Ishikawa (cell line): ENCODE measurements around the gene HELZ.

Source experiments
- CEBPB ChIP-seq: IDR thresholded peaks from 2 replicates; pipeline ENCODE4 v1.6.1; 2012
- CREB1 ChIP-seq: IDR thresholded peaks from 2 replicates; pipeline ENCODE4 v1.6.1; 2012; ENCODE audit warnings: low read depth
- EGR1 ChIP-seq: IDR thresholded peaks from 2 replicates; pipeline ENCODE4 v1.6.1; 2012
- EP300 ChIP-seq: IDR thresholded peaks from 2 replicates; pipeline ENCODE4 v1.6.1; 2012; ENCODE audit warnings: borderline replicate concordance
- FOXM1 ChIP-seq: IDR thresholded peaks from 2 replicates; pipeline ENCODE4 v1.6.1; 2012; ENCODE audit warnings: low read depth, borderline replicate concordance
- NFIC ChIP-seq: IDR thresholded peaks from 2 replicates; pipeline ENCODE4 v1.6.1; 2012
- RAD21 ChIP-seq: IDR thresholded peaks from 2 replicates; pipeline ENCODE4 v1.6.1; 2012; ENCODE audit warnings: low read depth
- TAF1 ChIP-seq: IDR thresholded peaks from 2 replicates; pipeline ENCODE4 v1.6.1; 2012; ENCODE audit warnings: low read depth, mild to moderate bottlenecking
- TCF12 ChIP-seq: IDR thresholded peaks from 2 replicates; pipeline ENCODE4 v1.6.1; 2012; ENCODE audit warnings: low read depth
- TEAD4 ChIP-seq: IDR thresholded peaks from 2 replicates; pipeline ENCODE4 v1.6.1; 2012
- YY1 ChIP-seq: IDR thresholded peaks from 2 replicates; pipeline ENCODE4 v1.6.1; 2012; ENCODE audit warnings: low read depth
- ZBTB7A ChIP-seq: IDR thresholded peaks from 2 replicates; pipeline ENCODE4 v1.6.1; 2012; ENCODE audit warnings: low read depth
- TF ChIP-seq, protein P1 (sequence below): IDR thresholded peaks from 2 replicates; pipeline ENCODE4 v1.6.1; 2012
- TF ChIP-seq, protein P2 (sequence below): IDR thresholded peaks from 2 replicates; pipeline ENCODE4 v1.6.1; 2012
- TF ChIP-seq, protein P3 (sequence below): IDR thresholded peaks from 2 replicates; pipeline ENCODE4 v1.6.1; 2012; ENCODE audit warnings: low read depth, mild to moderate bottlenecking

Gene HELZ

DNA sequence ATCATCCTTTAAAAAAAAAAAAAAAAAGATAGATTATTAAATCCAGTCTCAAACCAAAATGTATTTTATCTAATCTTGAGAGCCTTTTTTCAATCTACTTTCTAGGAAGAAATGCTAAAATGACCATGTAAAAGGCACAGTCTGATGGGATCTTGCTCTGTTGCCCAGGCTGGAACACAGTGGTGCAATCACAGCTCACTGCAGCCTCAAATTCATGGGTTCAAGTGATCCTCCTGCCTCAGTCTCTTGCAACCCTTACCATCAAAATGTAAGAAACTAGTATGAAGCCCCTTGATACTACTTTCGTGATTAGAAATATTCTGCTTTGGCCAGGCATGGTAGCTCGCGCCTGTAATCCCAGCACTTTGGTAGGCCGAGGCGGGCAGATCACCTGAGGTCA lies 70.8 kb downstream of the HELZ start:
- TF ChIP-seq EP300 (no peak), TAF1 (no peak), TCF12 (no peak), CREB1 (no peak), RAD21 (no peak), NFIC (no peak), CEBPB (no peak), TEAD4 (no peak)
- TF ChIP-seq, protein P1, sequence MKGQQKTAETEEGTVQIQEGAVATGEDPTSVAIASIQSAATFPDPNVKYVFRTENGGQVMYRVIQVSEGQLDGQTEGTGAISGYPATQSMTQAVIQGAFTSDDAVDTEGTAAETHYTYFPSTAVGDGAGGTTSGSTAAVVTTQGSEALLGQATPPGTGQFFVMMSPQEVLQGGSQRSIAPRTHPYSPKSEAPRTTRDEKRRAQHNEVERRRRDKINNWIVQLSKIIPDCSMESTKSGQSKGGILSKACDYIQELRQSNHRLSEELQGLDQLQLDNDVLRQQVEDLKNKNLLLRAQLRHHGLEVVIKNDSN: no peak
- TF ChIP-seq, protein P2, sequence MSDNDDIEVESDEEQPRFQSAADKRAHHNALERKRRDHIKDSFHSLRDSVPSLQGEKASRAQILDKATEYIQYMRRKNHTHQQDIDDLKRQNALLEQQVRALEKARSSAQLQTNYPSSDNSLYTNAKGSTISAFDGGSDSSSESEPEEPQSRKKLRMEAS: no peak

GRCh38 chr17:67171560-67171959 lies 73.4 kb downstream of the HELZ start:
- TF ChIP-seq RAD21 (no peak), TEAD4 (no peak), CREB1 (no peak), TAF1 (no peak), YY1 (no peak), CEBPB (no peak), ZBTB7A (no peak), NFIC (no peak)
- TF ChIP-seq, protein P1: no peak

- TF ChIP-seq CREB1: no peak
- TF ChIP-seq CEBPB: no peak
- no peak for TF ChIP-seq TCF12
- TF ChIP-seq, protein P2: no peak
- TF ChIP-seq EP300: no peak
- TF ChIP-seq NFIC: no peak
These were observed 76.5 kb downstream of the HELZ start for GRCh38 chr17:67168496-67168895.

GRCh38 chr17:67165201-67165600 lies 79.8 kb downstream of the HELZ start:
- TF ChIP-seq TEAD4 (no peak), YY1 (no peak), EGR1 (no peak), EP300 (no peak), RAD21 (no peak), ZBTB7A (no peak), NFIC (no peak), TAF1 (no peak), FOXM1 (no peak), TCF12 (no peak), CEBPB (no peak), CREB1 (no peak)
- TF ChIP-seq, protein P3, sequence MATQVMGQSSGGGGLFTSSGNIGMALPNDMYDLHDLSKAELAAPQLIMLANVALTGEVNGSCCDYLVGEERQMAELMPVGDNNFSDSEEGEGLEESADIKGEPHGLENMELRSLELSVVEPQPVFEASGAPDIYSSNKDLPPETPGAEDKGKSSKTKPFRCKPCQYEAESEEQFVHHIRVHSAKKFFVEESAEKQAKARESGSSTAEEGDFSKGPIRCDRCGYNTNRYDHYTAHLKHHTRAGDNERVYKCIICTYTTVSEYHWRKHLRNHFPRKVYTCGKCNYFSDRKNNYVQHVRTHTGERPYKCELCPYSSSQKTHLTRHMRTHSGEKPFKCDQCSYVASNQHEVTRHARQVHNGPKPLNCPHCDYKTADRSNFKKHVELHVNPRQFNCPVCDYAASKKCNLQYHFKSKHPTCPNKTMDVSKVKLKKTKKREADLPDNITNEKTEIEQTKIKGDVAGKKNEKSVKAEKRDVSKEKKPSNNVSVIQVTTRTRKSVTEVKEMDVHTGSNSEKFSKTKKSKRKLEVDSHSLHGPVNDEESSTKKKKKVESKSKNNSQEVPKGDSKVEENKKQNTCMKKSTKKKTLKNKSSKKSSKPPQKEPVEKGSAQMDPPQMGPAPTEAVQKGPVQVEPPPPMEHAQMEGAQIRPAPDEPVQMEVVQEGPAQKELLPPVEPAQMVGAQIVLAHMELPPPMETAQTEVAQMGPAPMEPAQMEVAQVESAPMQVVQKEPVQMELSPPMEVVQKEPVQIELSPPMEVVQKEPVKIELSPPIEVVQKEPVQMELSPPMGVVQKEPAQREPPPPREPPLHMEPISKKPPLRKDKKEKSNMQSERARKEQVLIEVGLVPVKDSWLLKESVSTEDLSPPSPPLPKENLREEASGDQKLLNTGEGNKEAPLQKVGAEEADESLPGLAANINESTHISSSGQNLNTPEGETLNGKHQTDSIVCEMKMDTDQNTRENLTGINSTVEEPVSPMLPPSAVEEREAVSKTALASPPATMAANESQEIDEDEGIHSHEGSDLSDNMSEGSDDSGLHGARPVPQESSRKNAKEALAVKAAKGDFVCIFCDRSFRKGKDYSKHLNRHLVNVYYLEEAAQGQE: no peak
- TF ChIP-seq, protein P1: no peak
- TF ChIP-seq, protein P2: no peak

- TF ChIP-seq FOXM1: no peak
- TF ChIP-seq NFIC: no peak
These were observed 80.7 kb downstream of the HELZ start for GRCh38 chr17:67164302-67164701.

DNA sequence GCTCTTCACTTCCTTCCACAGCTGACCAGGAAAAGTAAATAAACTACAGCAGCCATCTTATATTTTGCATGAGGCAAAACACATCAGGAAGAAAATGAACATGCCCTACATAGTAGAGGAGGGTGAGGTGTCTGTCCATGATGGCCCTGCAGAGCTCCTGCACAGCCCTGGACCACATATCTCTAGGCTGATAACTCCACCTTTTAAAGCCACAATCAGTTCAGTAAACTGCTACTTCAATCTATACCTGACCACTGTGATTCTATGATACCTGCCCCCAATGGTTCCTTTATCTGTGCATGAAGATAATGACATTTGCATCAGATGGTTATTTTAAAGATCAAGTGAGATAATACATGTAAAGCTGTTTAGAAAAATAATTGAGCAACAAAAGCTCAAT lies 82.2 kb downstream of the HELZ start:
- TF ChIP-seq, protein P3: no peak
- no peak for TF ChIP-seq ZBTB7A
- TF ChIP-seq, protein P1: no peak
- TF ChIP-seq EGR1: no peak
- no peak for TF ChIP-seq TAF1
- TF ChIP-seq, protein P2: no peak
- no peak for TF ChIP-seq TCF12
- no peak for TF ChIP-seq NFIC
- TF ChIP-seq CREB1: no peak
